MCF 10A (cell line): ENCODE data around the gene TP53TG5. TPM values are rescaled to one million over a fixed set of nuclear protein-coding genes. Genes with fewer than 3 reads are reported as not detected.
A peak's percentile ranks its signal among the peaks of the same experiment; 100 is the strongest.

Source experiments
- BruUV-seq: library from RNA; stranded (reverse); fragments of 400-500 nt; replicated peaks from 2 replicates; lab custom pipeline; 2021; lab: Mats Ljungman, UMichigan
- CTCF ChIA-PET: fragments of 300-600 bp; sonication (Branson Sonifier 250); formaldehyde crosslinking; extraction: SDS; loops from one replicate; lab custom pipeline; 2021; ENCODE audit warnings: antibody characterized with exemption, inconsistent platforms; lab: Yijun Ruan, JAX
- POLR2A ChIA-PET: fragments of 300-600, 350-650 bp; sonication (Branson Sonifier 250); formaldehyde crosslinking; extraction: SDS; loops from one replicate; lab custom pipeline; 2020; ENCODE audit warnings: antibody characterized with exemption, inconsistent platforms; lab: Yijun Ruan, JAX
- DNase-seq: peaks from one replicate; pipeline ENCODE4 v3.0.0-alpha.2; 2018; ENCODE audit not compliant: unreplicated experiment
- H3K27ac Mint-ChIP-seq: one replicate; pipeline ENCODE4 v1.8.0; 2022; ENCODE audit warnings: mild to moderate bottlenecking, low read depth, mixed read lengths; ENCODE audit not compliant: unreplicated experiment
- H3K27me3 Mint-ChIP-seq: one replicate; pipeline ENCODE4 v1.8.0; 2022; ENCODE audit warnings: mixed read lengths; ENCODE audit not compliant: insufficient read depth, unreplicated experiment
- H3K36me3 Mint-ChIP-seq: one replicate; pipeline ENCODE4 v1.8.0; 2022; ENCODE audit warnings: mild to moderate bottlenecking, moderate library complexity, mixed read lengths; ENCODE audit not compliant: insufficient read depth, unreplicated experiment
- H3K4me1 Mint-ChIP-seq: one replicate; pipeline ENCODE4 v1.8.0; 2022; ENCODE audit warnings: mixed read lengths; ENCODE audit not compliant: insufficient read depth, unreplicated experiment
- H3K4me3 Mint-ChIP-seq: one replicate; pipeline ENCODE4 v1.8.0; 2022; ENCODE audit warnings: mild to moderate bottlenecking, moderate library complexity, mixed read lengths; ENCODE audit not compliant: unreplicated experiment
- H3K9me3 Mint-ChIP-seq: one replicate; pipeline ENCODE4 v1.8.0; 2022; ENCODE audit warnings: mixed read lengths; ENCODE audit not compliant: unreplicated experiment
- CTCF ChIP-seq: fragments of 200-600 bp; IDR thresholded peaks from one replicate; pipeline ENCODE4 v1.8.0; 2022; ENCODE audit warnings: antibody characterized with exemption, mild to moderate bottlenecking; ENCODE audit not compliant: unreplicated experiment
- intact Hi-C: fragments of 100-400 bp; cut with micrococcal nuclease; formaldehyde crosslinking; loops from 2 replicates; pipeline ENCODE4 v1.14.1; 2022
- total RNA-seq: library from RNA; stranded (reverse); gene quantifications from 2 replicates; pipeline ENCODE4 v1.2.3, GENCODE V29; 2022

The TP53TG5 gene
- total RNA-seq, 1 experiment from 2014 or later: not detected

- CTCF ChIA-PET: interaction anchor here (0.6 to 6.4 kb wide), 9 partner anchors 9 to 354 kb away, joined by 3 to 40 read pairs (median 4); partner anchors contain the start of gene SYS1
- TF ChIP-seq CTCF: no peak
- BruUV-seq: TSS peak; percentile 48
- Mint-ChIP-seq H3K36me3 (peaks cover 27% of the 10 kb centered on the region), H3K27me3 (no peaks in the 10 kb centered on the region), H3K4me3 (peak overlapping the region; percentile 90), H3K4me1 (peaks cover 24% of the 10 kb centered on the region), H3K9me3 (no peaks in the 10 kb centered on the region), H3K27ac (peak overlapping the region; percentile 93)
- no peak for DNase-seq
- POLR2A ChIA-PET: interaction anchor here (0.7 to 3.1 kb wide), 17 partner anchors 10 to 417 kb away, joined by 3 to 44 read pairs (median 9); partner anchors contain the start of genes SNX21 and SYS1
- intact Hi-C loops: loop anchor here (5.0 kb wide), 2 partner anchors 55 to 70 kb away; partner anchors contain the start of genes SDC4 and SYS1
Measured at GRCh38 chr20:45416917-45417316, 38.8 kb upstream of the TP53TG5 start.

- H3K4me1 Mint-ChIP-seq: peaks cover 24% of the 10 kb centered on the region
- CTCF ChIA-PET: interaction anchor here (0.5 to 6.4 kb wide), 14 partner anchors 9 to 527 kb away, joined by 3 to 40 read pairs (median 4); partner anchors contain the start of gene SYS1
- H3K27ac Mint-ChIP-seq: peak within 1 kb of the TSS; percentile 93
- POLR2A ChIA-PET: interaction anchor here (0.5 to 3.1 kb wide), 47 partner anchors 9 to 915 kb away, joined by 3 to 44 read pairs (median 4); partner anchors contain the start of genes CTSA, PCIF1, PI3 and SDC4
- H3K4me3 Mint-ChIP-seq: peak within 1 kb of the TSS; percentile 90
- no peak for TF ChIP-seq CTCF
- no TSS peak for BruUV-seq
- peak; percentile 81 for DNase-seq
- no peaks in the 10 kb centered on the region for H3K27me3 Mint-ChIP-seq
- H3K36me3 Mint-ChIP-seq: peaks cover 22% of the 10 kb centered on the region
- intact Hi-C loops: loop anchor here (5.0 kb wide), 2 partner anchors 54 to 69 kb away; partner anchors contain the start of genes SDC4 and SYS1
- H3K9me3 Mint-ChIP-seq: no peaks in the 10 kb centered on the region
Measured at GRCh38 chr20:45415822-45416637, 37.9 kb upstream of the TP53TG5 start, which contains the start of gene PIGT. TSS of gene PIGT (plus strand) at chr20:45416141. CDS start at chr20:45416157, 16 bp downstream.

GRCh38 chr20:45413479-45413878, 35.4 kb upstream of the TP53TG5 start:
- intact Hi-C loops: no loop called here
- Mint-ChIP-seq H3K27ac (no peak overlapping the region), H3K27me3 (no peaks in the 10 kb centered on the region), H3K9me3 (no peaks in the 10 kb centered on the region), H3K4me3 (no peak overlapping the region), H3K36me3 (peaks cover 7% of the 10 kb centered on the region), H3K4me1 (peaks cover 10% of the 10 kb centered on the region)
- TF ChIP-seq CTCF: no peak
- ChIA-PET POLR2A (interaction anchor here (0.7 to 1.5 kb wide), 3 partner anchors 49 to 373 kb away, joined by 3 to 7 read pairs (median 3); partner anchors contain the start of gene SYS1), CTCF (interaction anchor here (0.6 to 3.9 kb wide), 8 partner anchors 21 to 357 kb away, joined by 3 to 24 read pairs (median 4); partner anchors contain the start of gene SYS1)
- DNase-seq: no peak
- no TSS peak for BruUV-seq
